HL-60/S4 (cell line): ENCODE measurements around the gene PTPRH.

Source experiments
- in situ Hi-C: fragments of 300-500 bp; cut with MboI; formaldehyde crosslinking; loops from 2 replicates; pipeline ENCODE4 v1.14.3; 2022; ENCODE audit warnings: low sequenced_read_pairs

PTPRH gene

DNA sequence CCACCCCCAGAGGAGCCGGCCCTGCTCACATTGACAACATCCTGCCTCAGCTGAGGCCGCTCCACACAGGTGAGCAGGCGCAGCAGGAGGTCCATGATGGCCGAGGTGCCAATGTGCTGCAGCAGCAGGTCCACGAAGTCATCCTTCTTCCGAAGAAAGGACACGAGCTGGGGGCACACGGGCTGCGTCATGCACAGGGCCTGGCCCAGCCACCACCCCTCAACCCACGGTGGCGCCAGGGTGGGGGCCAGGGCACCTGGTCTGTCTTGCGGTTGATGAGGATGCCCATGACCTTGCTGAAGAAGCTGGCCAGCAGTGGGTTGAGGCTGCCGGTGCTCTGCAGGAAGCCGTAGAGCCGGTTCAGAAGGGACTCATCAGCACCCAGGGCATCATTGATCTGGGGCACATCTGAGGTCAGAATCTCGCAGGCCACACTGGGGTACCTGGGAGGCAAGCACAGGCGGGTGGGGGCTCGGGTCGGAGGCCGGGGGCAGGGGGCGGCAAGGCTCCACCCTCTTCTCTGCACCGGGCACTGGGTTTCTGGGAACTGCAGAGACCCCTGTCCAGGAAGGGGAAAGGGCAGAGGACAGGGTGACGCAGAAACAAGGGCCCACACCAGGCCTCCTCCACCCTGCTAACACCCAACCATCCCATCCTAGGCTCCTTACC, 36.1 kb upstream of the PTPRH start:
- in situ Hi-C loops: no loop called here

- in situ Hi-C loops: no loop called here
These were observed 34.8 kb upstream of the PTPRH start for GRCh38 chr19:55244004-55244680.

DNA sequence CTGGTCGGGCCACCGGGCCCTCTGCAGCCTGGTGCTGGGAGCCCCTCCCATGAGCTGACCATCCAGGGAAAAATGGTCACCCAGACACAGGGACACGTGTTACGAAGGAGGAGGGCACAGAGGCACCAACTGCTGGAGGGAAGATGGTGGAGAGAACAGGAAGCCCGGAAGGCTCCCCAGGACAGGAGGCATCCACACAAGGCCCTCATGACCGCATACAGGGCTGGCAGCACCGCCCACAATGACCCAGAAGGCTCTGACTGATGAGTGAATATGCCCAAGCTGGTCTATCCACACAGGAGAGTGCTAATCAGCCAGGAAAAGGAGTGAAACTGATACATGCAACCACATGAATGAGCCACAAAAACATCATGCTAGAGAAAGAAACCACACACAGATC, 33.2 kb upstream of the PTPRH start:
- in situ Hi-C loops: no loop called here

DNA sequence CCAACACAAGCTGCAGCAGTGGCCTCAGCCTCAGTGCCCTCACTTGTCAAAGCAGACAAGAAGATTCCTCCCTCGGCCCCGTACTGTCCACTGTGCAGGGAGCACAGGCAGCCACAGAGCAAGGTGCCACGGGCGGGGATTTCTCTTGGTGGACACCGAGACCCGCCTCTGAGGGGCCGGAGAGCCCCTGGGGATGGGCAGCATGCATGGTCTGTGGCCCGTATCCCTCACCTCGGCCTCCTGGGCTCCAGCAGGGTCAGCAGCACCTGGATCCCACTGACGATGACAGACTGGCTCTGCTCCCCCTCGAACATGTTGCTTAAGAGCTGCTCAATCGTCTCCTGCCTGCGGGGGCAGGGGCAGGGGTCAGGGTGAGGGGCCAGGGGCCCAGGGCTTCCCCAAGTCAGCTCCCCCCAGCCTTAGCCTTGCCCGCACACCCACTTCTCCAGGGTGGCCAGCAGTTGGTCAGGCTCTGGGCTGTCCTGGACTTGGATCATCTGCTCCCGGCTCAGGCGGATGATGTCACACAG, 32.7 kb upstream of the PTPRH start:
- in situ Hi-C loops: no loop called here

- in situ Hi-C loops: no loop called here
These were observed 32.0 kb upstream of the PTPRH start for GRCh38 chr19:55241143-55241934.

- in situ Hi-C loops: no loop called here
These were observed 31.4 kb upstream of the PTPRH start for GRCh38 chr19:55240713-55241020.

GRCh38 chr19:55239004-55239403, 29.7 kb upstream of the PTPRH start:
- in situ Hi-C loops: no loop called here

DNA sequence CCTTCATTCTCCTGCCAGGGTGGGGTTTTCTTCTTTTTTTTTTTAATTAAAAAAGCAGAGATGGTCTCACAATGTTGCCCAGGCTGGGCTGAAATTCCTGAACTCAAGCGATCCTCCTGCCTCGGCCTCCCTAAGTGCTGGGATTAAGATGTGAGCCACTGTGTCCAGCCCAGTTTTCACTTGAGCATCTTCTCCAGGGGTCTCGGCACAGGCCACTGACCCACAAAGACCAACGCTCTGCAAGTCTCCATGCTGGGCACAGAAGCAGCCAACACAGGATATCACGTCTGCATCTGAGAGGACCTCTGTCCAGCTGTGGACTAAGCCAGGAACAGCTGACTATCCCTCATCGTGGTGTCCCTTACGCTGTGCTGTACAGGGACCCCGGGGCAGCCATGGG, 28.7 kb upstream of the PTPRH start:
- in situ Hi-C loops: no loop called here

- in situ Hi-C loops: no loop called here
These were observed 23.7 kb upstream of the PTPRH start for GRCh38 chr19:55232986-55233385.

DNA sequence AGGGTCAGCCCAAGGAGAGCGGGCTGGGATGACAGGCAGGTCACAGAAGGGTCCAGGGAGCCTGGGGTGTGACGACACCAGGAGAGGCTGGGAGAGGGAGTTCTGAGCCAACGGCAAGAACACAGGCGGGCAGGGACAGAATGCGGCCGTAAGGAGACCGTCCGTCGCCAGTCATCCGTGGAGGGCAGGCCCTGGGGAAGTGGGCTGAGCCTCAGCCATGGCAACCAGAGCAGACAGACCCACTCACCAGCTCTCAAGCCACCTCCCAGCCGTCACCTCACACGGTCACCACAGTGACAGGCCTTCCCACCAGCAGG, 22.9 kb upstream of the PTPRH start:
- in situ Hi-C loops: no loop called here

DNA sequence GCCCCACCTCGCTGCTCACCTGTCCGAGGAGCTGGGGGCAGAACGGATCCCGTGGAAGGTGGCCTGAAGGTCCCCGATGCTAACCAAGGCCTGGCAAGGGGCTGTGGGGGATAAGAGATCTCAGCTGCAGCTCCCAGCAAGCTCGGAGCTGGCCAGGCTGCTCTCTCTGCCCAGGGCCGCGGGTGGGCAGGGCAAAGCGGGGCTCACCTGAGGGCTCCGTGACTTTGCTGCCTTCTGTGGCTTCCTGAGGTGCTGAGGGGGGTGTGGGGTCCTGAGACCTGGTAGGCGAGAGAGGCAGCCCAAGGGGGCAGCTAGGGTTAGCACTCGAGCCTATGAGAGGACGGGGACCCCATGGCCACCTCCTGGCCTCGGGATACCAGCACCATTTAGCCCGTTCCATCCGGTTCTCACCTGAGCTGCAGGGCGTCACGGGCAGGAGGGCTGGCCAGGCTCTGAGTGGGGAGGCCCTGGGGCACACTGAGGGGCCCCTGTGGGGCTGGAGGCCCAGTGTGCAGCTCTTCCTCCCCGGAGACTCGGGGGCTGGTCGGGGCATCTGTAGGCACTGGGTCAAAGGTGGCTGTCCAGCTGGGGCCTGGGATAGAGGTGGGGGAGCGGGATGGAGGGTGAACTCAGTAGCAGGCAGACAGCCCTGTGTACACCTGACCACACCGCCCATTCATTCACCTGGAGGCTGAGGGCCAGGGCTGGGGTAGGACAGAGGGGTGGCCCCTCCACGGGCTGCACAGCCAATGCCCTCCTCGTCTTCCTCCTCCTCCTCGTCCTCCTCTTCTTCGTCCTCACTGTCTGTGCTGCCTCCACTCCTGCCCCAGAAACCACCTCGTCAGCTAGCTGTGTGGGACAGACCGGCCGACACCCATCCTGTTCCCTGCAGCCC, 22.3 kb upstream of the PTPRH start:
- in situ Hi-C loops: no loop called here

DNA sequence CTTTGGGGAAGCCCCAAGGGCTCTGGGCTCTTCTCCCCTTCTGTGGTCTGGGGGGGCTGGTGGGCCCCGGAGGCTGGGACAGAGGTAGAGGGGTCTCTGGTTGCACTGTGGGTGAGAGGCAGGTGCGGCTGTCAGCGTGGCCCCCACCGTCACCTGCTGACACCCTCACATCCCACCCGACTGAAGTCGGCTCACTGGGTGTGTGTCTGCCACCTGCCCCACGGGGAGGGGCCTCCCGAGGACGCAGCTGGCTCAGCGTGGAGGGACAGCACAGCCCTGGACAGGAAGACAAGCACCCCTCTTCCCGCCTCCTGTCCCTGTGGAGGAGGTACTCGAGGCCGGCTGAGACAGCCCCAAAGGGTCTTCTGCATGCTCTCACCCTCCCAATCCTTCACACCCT, 21.5 kb upstream of the PTPRH start:
- in situ Hi-C loops: no loop called here

DNA sequence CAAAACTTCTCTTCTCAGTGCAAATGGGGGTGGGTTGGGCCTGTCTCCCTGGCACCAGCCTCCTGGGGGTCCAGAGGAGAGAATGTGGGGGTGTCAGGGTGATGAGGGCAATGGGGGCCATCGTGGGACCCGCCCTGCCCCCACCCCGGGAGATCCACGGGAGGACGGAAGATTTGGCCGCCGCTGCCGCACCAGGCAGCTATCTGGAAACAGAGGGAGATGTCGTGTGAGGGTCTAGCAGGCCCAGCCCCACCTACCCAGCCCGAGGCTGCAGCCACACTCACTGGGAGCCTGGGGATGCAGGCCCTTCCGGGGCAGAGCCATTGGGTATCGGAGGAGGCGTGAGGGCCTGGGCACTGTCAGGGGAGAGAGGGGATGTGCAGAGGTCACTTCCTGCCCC, 21.0 kb upstream of the PTPRH start:
- in situ Hi-C loops: no loop called here

DNA sequence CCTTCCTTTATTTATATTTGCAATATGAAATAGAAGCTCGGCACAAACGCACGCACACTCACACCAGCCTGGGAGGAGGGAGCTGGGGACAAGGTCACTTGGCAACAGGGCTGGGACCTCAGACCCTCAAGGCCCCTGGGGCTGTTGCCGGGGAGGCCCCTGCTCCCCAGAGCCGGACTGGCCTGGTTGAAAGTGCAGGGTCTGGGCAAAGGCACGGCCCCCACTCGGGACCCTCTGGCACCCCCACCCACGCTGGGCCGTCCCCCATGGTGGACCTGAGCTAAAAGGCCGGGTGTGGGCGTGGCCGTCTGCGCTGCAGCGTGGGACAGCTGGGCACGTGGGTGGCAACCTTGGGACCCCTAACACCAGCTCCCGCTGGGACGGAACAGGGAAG, 20.5 kb upstream of the PTPRH start:
- in situ Hi-C loops: no loop called here

DNA sequence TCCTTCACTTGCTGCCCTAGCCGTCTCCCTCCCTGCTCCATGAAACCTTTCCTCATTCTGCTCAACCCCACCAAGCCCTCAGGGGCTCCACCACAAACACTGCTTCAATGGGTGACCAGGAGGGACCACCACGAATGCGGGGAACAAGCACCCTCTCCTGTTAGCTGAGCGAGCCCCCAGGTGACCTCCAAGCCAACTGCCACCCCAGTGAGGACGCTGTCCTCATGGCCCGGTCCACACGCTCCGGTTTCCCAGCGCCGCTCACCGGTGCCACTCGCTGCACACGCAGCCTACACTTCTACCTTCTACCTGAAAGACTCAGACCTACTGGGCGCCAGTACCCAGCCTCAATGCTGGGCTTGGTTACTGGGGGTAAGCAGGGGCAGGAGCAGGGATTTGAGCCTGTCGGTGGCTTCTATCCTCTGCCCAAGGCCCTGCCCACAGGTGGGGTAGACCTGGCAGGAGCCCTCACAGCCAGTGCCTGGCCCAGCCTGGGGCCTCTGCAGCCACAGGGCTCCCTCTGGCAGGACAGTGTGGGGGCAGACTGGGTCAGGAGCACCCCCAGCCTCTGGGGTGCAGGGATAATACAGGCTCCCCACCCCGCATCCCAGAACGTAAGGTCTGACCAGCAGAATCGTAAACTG, 20.0 kb upstream of the PTPRH start:
- in situ Hi-C loops: no loop called here

GRCh38 chr19:55228403-55229031, 19.2 kb upstream of the PTPRH start, which contains the start of gene TMEM86B:
TSS of gene TMEM86B (minus strand) at chr19:55228763. CDS start at chr19:55228741, 22 bp downstream.
- in situ Hi-C loops: no loop called here

- in situ Hi-C loops: no loop called here
These were observed 18.7 kb upstream of the PTPRH start for GRCh38 chr19:55228015-55228391.

- in situ Hi-C loops: no loop called here
These were observed 18.1 kb upstream of the PTPRH start for GRCh38 chr19:55227241-55228014.

GRCh38 chr19:55226788-55227187, 17.5 kb upstream of the PTPRH start:
- in situ Hi-C loops: no loop called here
